Fibroblast of upper back skin (primary cell): ENCODE measurements around the gene ANKDD1B.
A peak's percentile ranks its signal among the peaks of the same experiment; 100 is the strongest.

ENCODE experiments used
- DNase-seq: peaks from one replicate; pipeline ENCODE4 v3.0.0-alpha.2; 2013

ANKDD1B gene

GRCh38 chr5:75707911-75708509 lies 96.8 kb downstream of the ANKDD1B start:
- no peak for DNase-seq

GRCh38 chr5:75710637-75711036 lies 99.4 kb downstream of the ANKDD1B start:
- no peak for DNase-seq

- no peak for DNase-seq
Measured at GRCh38 chr5:75711151-75711550, 99.9 kb downstream of the ANKDD1B start.

DNA sequence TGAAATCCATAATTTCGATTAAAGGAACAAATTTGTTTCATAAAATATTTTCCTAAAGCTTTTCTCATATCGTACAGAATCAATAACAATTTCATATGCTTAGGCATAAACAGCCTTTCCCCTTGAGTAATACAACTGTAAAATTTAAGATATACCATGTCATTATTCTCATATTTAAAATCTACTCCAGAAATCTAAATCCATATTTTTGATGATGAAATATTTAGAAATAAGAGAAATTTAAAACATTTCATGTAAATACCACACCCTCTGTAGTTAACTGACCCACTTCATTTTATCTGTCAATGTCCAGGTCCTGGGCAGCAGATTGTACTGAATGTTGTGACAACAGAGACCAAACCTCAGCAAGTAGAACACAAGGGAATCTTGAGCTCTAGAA lies 100.8 kb downstream of the ANKDD1B start:
- no peak for DNase-seq

DNA sequence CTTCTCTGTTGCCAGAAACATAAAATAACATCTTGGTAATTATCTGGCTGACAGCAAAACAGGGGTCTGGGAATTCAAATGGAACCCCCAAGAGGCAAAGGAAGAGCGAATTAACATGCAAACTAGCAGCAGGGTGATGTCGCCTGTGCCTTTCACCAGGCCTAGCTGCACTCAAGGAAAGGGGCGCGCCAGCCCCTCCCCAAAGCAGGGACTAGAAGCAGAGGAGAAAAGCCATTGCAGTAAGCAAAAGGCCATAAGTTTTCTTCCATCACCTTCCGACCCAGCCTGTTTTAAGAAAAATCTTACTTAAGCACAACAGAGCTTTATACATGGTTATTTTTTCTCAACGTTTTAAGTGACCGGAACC lies 105.4 kb downstream of the ANKDD1B start:
- no peak for DNase-seq

GRCh38 chr5:75717082-75717922 lies 106.0 kb downstream of the ANKDD1B start, which contains the start of gene POC5:
Gene POC5, minus strand, starts transcription at chr5:75717437. Its CDS starts 4,500 bp downstream, at chr5:75712937.
- DNase-seq: peak; percentile 96

GRCh38 chr5:75720882-75721281 lies 109.6 kb downstream of the ANKDD1B start:
- no peak for DNase-seq
